ENCODE results near the gene DPH1.
A peak's percentile ranks its signal among the peaks of the same experiment; 100 is the strongest.
"Not testable (repeated sequence)": the region's sequence is repeated elsewhere in the genome, so short reads cannot be mapped to it uniquely, and the experiment has no call there.

Gene DPH1

DNA sequence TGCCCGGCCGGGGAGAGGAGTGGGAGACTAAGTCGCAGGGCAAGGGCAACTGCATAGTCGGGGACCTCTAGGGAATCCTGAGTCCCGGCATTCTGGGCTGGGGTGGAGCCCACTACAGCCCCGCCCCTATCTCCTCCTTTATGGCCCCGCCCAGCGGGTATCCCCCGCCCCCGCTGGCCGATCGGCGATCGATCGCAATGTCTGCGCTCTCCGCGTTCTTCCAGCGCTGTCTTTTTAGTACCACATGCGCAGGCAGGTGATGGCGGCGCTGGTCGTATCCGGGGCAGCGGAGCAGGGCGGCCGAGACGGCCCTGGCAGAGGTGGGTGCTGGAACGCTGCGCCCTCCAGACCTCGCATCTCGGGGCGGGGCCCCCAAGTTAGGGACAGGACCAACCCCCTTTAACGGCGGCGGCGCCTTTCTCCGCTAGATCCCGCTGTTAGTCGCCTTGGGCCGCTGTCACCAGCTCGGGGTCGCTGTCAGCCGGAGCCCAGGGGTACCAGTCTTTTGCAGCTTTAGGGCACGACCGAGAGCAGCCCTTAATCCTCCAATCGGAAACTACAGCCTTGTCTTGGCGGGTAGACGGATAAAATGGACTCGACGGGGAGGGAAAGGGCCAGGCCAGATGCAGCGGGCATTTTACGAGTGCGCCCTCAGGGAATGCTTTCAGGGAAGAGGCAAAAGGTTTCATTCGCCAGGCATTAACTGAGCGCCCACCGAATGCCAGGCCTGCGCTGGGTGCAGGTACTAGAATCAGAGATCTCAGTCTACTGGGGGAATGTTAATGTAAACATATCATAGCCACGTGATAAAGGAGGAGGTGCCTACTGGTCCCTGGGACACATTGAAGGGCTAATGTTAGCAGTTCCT, at the start of gene DPH1:
DPH1 (plus strand) TSS at position 243 of the 868 bp plus-strand sequence; CDS start at position 260, 17 bp downstream.
- H3K36me3 ChIP-seq: peaks cover 0 to 16% (median 10%) of the 10 kb centered on the region in 3 donors
- H3K27me3 ChIP-seq: peaks cover 0 to 44% of the 10 kb centered on the region in 2 donors
- no peaks in the 10 kb centered on the region for H3K9me3 ChIP-seq
- DNase-seq: peak; percentile 86 to 92
- intact Hi-C loops (cut with DNase I; ENCODE audit: low total_unique reads): loop anchor here (5.0 to 10.0 kb wide), 3 partner anchors 118 to 375 kb away; partner anchors contain the start of gene TLCD2
- TF ChIP-seq, protein P1, sequence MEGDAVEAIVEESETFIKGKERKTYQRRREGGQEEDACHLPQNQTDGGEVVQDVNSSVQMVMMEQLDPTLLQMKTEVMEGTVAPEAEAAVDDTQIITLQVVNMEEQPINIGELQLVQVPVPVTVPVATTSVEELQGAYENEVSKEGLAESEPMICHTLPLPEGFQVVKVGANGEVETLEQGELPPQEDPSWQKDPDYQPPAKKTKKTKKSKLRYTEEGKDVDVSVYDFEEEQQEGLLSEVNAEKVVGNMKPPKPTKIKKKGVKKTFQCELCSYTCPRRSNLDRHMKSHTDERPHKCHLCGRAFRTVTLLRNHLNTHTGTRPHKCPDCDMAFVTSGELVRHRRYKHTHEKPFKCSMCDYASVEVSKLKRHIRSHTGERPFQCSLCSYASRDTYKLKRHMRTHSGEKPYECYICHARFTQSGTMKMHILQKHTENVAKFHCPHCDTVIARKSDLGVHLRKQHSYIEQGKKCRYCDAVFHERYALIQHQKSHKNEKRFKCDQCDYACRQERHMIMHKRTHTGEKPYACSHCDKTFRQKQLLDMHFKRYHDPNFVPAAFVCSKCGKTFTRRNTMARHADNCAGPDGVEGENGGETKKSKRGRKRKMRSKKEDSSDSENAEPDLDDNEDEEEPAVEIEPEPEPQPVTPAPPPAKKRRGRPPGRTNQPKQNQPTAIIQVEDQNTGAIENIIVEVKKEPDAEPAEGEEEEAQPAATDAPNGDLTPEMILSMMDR (IDR thresholded peaks at IDR 0.05): no peak
- peaks cover 0 to 40% (median 30%) of the 10 kb centered on the region in 4 donors for H3K4me1 ChIP-seq
- peak within 1 kb of the TSS; percentile 87 to 96 for H3K4me3 ChIP-seq
- peak within 1 kb of the TSS; percentile 72 to 77 for H3K27ac ChIP-seq

DNA sequence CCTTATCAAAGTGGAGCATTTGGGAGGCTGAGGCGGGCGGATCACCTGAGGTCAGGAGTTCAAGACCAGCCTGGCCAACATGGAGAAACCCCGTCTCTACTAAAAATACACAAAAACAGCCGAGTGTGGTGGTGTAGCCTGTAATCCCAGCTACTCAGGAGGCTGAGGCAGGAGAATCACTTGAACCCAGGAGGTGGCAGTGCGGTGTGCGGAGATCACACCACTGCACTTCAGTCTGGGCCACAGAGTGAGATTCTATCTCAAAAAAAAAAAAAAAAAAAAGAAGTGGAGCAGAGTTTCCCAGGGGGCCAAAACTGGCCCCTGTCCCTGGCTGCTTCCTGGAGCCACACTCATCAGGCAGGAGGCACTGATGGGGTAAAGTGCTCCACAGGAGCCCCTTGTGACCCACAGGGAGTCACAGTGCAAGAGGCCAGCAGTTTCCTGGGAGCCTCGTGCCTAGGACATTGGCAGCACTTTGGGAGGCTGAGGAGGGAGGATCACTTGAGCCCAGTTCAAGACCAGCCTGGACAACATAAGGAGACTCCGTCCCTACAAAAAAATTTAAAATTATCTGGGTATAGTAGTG, 49.2 kb upstream of the DPH1 start:
- Histone ChIP-seq H3K4me3 (no peak overlapping the region), H3K27me3 (peaks cover 0 to 26% of the 10 kb centered on the region in 2 donors), H3K36me3 (no peaks in the 10 kb centered on the region), H3K4me1 (peaks cover 0 to 13% (median 8%) of the 10 kb centered on the region in 4 donors), H3K9me3 (no peaks in the 10 kb centered on the region), H3K27ac (no peak overlapping the region)
- intact Hi-C loops (cut with DNase I; ENCODE audit: low total_unique reads): no loop called here
- no peak for DNase-seq
- TF ChIP-seq, protein P1 (IDR thresholded peaks at IDR 0.05): no peak

DNA sequence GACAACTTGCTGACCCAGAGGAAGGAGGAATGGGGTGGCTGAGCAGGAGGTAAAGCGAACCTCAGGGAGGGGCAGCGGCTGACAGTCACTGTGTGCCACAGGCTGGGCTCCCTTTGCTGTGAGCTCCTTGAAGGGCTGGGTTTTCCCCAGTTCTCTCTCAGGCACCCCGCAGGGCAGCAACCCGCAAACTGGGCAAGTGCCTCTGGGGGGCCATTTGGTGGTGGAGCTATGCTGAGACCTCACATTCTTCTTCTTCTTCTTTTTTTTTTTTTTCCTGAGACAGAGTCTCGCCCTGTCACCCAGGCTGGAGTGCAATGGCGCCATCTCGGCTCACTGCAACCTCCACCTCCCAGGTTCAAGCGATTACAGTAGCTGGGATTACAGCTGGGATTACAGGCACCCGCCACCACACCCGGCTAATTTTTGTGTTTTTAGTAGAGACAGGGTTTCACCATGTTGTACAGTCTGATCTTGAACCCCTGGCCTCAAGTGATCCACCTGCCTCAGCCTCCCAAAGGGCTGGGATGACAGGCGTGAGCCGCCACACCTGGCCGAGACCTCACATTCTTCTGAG, 47.1 kb upstream of the DPH1 start:
- H3K4me3 ChIP-seq; H3K4me1 ChIP-seq; DNase-seq; H3K27ac ChIP-seq; intact Hi-C loops (cut with DNase I; ENCODE audit: low total_unique reads); H3K27me3 ChIP-seq; H3K9me3 ChIP-seq; H3K36me3 ChIP-seq: not testable (repeated sequence)

DNA sequence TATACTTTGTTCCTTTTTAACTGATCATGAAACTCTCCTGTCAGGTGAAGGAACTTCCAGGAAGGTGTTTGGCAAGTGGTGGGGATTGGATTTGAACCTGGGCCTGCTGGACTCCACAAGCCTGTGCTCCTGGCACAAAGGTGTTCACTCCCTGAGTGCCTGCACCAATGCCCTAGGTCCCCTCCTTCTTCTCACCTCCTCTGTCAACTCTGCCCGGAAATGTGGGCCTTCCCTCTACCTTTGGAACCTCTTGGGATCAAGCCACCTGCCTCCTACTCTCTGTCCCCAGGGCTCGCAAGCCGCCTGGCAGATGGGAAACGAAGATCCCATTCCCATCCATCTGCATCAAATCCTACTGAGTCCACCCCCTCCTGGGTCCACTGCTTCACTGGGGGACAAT, 44.9 kb upstream of the DPH1 start:
- Histone ChIP-seq H3K4me1 (peaks cover 0 to 15% (median 4%) of the 10 kb centered on the region in 4 donors), H3K4me3 (no peak overlapping the region), H3K27me3 (no peaks in the 10 kb centered on the region), H3K9me3 (no peaks in the 10 kb centered on the region), H3K27ac (no peak overlapping the region), H3K36me3 (no peaks in the 10 kb centered on the region)
- TF ChIP-seq, protein P1 (IDR thresholded peaks at IDR 0.05): no peak
- intact Hi-C loops (cut with DNase I; ENCODE audit: low total_unique reads): no loop called here
- no peak for DNase-seq

DNA sequence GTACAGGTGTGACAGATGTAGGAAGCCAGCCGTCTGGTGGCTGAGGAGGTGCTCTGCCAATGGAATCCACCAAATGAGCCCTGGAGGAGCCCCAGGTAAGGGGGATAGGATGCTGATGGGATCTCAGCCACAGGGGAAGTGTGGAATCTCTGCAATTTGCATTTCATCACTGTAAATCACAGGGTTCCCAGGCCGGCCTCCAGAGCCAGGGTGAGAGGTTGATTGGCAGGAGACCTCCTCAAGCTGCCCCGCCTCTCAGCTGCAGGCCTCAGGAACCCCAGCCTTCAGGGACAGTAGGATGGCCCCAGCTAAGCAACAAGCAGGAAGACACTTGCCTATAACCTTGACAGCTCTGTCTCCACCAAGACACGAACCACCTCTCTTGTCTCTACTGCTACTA, 44.3 kb upstream of the DPH1 start:
- H3K4me1 ChIP-seq: peaks cover 0 to 15% (median 4%) of the 10 kb centered on the region in 4 donors
- TF ChIP-seq, protein P1 (IDR thresholded peaks at IDR 0.05): no peak
- no peaks in the 10 kb centered on the region for H3K36me3 ChIP-seq
- DNase-seq: no peak
- no peak overlapping the region for H3K27ac ChIP-seq
- H3K9me3 ChIP-seq: no peaks in the 10 kb centered on the region
- no peaks in the 10 kb centered on the region for H3K27me3 ChIP-seq
- intact Hi-C loops (cut with DNase I; ENCODE audit: low total_unique reads): no loop called here
- H3K4me3 ChIP-seq: no peak overlapping the region

All from tibial artery (tissue), 4 donors.